Stimulated activated CD4-positive, alpha-beta T cell treated with anti-CD3 and anti-CD28 coated beads, Interleukin-4, amount 100 ng/mL, for 24 hours (primary cell): ENCODE results near the gene SLC37A3.
A peak's percentile ranks its signal among the peaks of the same experiment; 100 is the strongest.
"Not testable (repeated sequence)": the region's sequence is repeated elsewhere in the genome, so short reads cannot be mapped to it uniquely, and the experiment has no call there.

Source experiments
- DNase-seq: peaks from one replicate; pipeline ENCODE4 v3.0.0-alpha.2; 2020

The SLC37A3 gene

GRCh38 chr7:140345426-140345825 lies 52.9 kb downstream of the SLC37A3 start:
- no peak for DNase-seq

GRCh38 chr7:140342727-140343514 lies 55.4 kb downstream of the SLC37A3 start:
- DNase-seq = no peak

- not testable (repeated sequence) for DNase-seq
Observed at GRCh38 chr7:140338959-140339358, 59.4 kb downstream of the SLC37A3 start.

- DNase-seq = no peak
Observed at GRCh38 chr7:140334341-140335057, 63.8 kb downstream of the SLC37A3 start.

- DNase-seq = no peak
Observed at GRCh38 chr7:140333686-140334085, 64.6 kb downstream of the SLC37A3 start.

- no peak for DNase-seq
Observed at GRCh38 chr7:140333223-140333622, 65.1 kb downstream of the SLC37A3 start.

- DNase-seq = no peak
Observed at GRCh38 chr7:140330595-140330994, 67.7 kb downstream of the SLC37A3 start.

GRCh38 chr7:140330128-140330527 lies 68.2 kb downstream of the SLC37A3 start:
- DNase-seq = no peak

- DNase-seq = no peak
Observed at GRCh38 chr7:140327261-140327661, 71.1 kb downstream of the SLC37A3 start.

GRCh38 chr7:140326116-140326928 lies 72.0 kb downstream of the SLC37A3 start:
- peak; percentile 61 for DNase-seq

GRCh38 chr7:140325600-140325999 lies 72.7 kb downstream of the SLC37A3 start:
- DNase-seq = no peak

- DNase-seq = no peak
Observed at GRCh38 chr7:140324714-140325113, 73.6 kb downstream of the SLC37A3 start.

- no peak for DNase-seq
Observed at GRCh38 chr7:140322759-140323158, 75.6 kb downstream of the SLC37A3 start.

GRCh38 chr7:140320078-140320477 lies 78.3 kb downstream of the SLC37A3 start:
- not testable (repeated sequence) for DNase-seq

GRCh38 chr7:140317999-140318398 lies 80.3 kb downstream of the SLC37A3 start:
- no peak for DNase-seq

GRCh38 chr7:140317597-140317996 lies 80.7 kb downstream of the SLC37A3 start:
- no peak for DNase-seq

GRCh38 chr7:140316165-140316661 lies 82.1 kb downstream of the SLC37A3 start:
- DNase-seq = no peak

- no peak for DNase-seq
Observed at GRCh38 chr7:140315498-140316164, 82.7 kb downstream of the SLC37A3 start.

GRCh38 chr7:140314573-140315480 lies 83.5 kb downstream of the SLC37A3 start:
- DNase-seq = no peak

GRCh38 chr7:140312141-140312846 lies 86.0 kb downstream of the SLC37A3 start:
- no peak for DNase-seq

- DNase-seq = not testable (repeated sequence)
Observed at GRCh38 chr7:140311128-140311527, 87.2 kb downstream of the SLC37A3 start.
